Ovary (tissue), 3 donors: ENCODE data around the gene PNPLA8.

Source experiments
- CTCF ChIP-seq, 3 donors: fragments of 450-650 bp in 2 of 3; fragments of 200-600 bp in 1 of 3; IDR thresholded peaks; one replicate each; pipeline versions ENCODE4 v1.5.1 to v1.8.0; 2016 to 2022; ENCODE audit warnings: antibody characterized with exemption in 3 of 3, mild to moderate bottlenecking in 1 of 3
- EP300 ChIP-seq: sonication (generic); formaldehyde crosslinking; IDR thresholded peaks from one replicate; pipeline ENCODE4 v1.6.1; 2017; ENCODE audit warnings: antibody characterized with exemption
- donor health status: DM: no; HTN: no; CAD: no.

GRCh38 chr7:108451296-108451848 is 74.6 kb downstream of the PNPLA8 start:
- TF ChIP-seq CTCF (IDR thresholded peaks at IDR 0.05) (no peak), EP300 (no peak)
